GM19395 (cell line): Measurements from ENCODE around the gene YIPF3.

ENCODE experiments used
- ATAC-seq: cut with Tn5 transposase; IDR thresholded peaks from one replicate; pipeline ENCODE4 v1.9.1; 2021; ENCODE audit warnings: mild to moderate bottlenecking, moderate library complexity; ENCODE audit not compliant: unreplicated experiment

YIPF3 gene

DNA sequence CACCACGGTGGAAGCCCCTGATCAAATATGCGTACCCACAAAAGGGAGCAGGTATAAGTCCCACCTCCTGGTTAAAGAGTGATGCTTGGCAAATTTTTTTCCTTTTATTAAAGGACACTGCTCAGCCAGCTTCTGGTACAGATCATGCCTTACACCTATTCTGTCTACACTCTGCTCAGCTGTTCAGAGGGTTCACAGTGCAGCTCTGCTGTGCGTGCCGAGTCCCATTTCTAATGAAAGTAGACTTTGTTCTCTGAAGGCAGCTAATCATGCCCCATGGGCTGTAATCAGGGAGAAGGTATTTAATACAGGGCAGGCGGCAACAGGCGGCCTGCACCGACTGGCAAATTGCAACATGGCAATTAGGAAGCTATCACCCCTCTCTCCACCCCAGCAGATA lies 22.9 kb downstream of the YIPF3 start:
- ATAC-seq = no peak

DNA sequence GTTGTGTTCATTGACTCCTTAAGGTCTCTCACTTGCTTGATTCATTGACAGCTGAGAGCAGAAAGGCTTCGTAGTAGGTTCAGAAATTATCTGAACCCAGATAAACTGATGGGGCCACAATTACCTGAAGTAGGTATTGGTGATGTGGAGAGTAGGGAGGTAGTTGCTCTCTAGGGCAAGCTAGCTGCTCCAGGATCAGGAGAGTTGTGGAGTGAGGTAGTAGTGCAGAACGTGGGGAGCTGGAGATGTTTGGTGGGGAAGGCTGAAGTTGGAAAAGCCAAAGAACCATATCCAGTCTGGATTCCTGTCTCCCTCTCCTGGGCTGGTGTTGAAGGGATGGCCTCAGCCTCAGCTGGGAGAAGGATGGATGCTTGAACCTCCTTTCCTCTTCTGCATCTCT lies 23.5 kb downstream of the YIPF3 start:
- ATAC-seq = no peak

DNA sequence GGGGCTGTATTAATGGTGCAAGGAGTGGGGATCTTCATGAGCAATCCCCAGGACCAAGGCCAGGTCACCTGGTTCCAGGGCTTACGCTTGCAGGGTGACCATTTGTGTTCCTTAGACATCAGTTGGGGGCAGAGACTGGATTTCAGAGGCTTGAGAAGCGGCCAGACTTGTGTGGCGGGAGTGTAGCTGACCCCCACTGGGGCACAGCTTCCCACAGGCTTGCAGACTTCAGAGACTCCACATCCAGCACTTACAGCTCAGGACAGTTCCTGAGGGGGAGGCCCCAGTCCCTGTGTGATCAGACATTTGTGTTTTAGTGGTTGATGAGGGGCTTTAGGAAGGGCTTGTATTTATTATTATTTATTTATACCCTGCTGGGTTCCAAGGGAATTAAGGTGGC lies 24.1 kb downstream of the YIPF3 start:
- ATAC-seq = no peak

DNA sequence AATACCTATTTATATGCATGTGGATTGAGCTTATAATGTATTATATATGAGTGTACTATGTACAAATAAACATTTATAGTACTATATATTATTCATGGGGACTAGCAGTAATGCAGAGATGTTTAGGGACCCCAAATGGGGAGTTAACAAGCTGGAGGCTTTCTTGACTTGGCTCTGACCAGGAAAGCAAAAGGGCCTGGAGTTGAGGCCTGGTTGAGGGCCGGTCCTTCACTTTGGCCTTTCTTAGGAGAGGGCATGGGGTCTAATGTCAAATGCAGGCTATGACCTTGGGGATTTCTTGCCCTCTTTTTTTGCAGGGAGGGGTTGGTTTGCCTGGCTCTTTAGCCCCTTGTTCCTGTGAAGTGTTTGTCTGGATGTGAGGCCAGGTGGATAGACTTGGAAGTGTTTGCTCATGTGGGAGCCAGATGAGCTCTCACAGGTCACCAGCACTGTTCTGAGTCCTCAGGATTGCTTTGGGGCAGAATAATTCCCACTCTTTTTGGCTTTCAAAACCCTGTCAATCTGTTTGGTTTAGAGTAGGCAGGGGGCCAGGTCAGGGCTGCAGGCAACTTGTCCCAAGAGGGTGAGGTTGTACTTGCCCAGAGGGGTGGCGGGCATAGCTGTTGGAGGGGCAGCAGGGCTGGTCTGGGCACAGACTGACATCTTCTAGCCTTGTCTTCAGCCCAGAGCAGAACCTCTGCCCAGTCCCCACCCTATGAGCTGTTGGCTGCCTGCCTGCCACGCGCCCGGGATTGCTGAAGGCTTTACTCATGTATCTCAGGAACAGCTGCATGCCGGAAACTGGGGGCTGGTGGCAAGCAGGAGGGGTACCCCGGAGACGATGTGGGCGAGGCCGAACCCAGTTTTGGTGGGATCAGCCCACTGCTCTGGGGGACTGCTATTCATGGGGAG lies 24.7 kb downstream of the YIPF3 start:
- ATAC-seq = no peak

DNA sequence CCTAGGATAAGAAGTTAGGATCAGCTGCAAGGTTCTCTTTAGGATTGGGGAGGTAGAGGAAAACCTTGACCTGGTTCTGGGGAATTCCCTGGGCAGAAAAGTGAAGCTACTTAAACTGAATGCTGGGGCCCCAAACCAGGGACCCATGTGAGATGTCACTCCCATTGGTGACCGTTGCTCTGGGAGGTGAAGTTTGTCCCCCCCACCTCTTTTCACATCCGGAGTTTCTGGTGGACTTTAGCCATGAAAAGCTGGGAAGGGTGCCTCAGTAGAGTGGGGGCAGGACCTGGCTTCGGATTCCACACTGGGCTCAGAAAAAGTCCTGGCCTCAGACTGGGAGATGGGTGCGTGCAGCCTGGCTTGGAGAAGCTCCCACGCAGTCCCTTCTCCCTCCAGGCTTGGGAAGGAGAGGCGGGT lies 26.2 kb downstream of the YIPF3 start:
- ATAC-seq = no peak

DNA sequence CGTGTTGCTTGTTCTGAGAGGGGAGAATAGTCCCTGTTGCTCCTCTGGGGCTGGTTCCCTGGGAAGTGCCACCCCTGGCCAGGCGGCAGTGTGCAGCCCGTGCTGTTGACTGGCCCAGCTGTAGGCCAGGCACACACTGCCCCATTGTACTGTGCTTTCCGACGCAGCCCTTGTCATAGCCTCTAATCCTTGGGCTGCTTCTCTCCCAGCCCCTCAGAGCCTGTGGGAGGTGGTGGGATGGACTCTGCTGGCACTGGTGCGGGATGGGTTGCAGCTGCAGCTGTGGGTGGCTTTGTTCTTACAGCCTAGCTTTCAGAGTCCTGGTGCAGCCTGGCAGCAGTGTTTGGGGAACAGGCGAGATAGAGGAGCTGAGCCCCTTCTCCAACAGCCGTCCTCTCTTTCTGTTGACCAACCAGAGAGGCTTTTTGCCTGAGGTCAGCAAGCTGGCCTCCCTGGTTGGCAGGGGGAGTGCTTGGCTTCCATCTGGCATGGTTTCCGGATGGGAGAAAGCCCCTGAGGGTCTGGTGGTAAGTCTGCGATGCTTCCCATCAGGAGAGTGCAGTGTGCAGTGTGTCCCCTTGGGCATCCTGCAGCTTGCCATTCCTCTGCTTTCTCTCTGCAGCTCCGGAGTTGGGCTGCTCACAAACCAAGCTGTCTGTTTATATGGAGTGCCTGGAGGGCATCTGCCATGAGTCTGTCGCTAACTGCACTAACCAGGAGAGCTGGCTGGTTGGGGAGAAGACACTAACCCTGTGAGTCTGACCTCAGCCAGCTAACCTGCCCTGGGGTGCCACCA lies 27.3 kb downstream of the YIPF3 start:
- ATAC-seq = no peak

DNA sequence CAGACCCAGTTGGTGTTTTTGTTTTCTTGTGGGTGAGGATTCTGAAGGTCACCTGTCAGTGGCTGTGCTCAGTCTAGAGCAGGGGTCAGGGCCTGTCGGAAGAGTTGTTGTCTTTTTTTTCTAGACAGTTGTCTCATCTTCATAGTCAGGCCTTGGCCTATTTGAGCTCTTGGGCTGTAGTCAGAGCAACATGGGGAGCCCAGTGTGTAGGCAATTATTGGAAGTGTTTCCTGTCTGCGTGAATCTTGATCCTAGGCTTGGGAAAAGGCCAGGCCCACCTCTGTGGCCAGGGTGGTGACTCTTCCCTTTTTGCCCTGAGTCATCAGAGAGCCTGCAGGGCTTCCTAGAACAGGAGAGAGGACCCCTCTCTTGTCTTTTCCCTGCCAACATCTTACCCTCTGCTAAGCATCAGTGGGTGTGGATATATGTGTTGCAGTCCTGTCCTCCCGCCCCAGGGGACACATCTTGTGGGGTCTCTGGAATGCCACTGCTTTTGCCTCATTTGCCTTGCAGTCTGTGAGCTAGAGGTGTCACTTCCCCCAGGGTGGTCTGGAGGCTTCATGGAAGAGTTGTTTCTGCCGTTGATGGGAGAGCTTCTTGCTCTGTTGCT lies 28.0 kb downstream of the YIPF3 start:
- no peak for ATAC-seq

DNA sequence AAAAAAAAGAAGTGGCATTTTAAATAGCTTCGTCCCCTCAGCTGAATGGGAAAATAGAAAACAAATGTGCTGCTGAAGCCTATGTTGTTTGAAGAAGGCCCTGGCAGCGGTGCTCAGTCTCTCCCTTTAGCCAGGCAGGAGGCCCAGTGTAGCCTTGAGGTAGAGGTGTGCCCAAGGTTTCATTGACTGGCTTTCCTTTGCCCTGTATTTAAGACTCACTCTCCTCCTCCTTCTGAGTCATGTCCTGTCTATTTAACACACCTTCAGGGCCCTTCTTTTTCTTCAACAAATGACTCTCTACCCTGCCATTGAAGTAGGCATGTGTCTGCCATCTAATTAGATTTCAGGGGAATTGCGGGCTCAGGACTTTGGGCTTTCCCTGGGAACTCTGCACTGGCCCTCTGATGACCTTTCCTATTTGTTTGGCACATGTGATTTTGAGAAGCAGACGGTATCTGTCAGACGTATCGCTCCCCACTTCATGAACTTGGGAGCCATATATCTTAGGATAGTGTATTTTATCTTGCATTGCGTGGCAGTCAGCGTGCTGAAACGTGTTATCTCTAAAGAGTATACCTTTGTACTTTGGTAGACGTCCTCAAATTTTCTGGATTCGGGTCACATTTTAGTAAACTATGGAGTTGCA lies 35.0 kb downstream of the YIPF3 start:
- ATAC-seq = no peak

DNA sequence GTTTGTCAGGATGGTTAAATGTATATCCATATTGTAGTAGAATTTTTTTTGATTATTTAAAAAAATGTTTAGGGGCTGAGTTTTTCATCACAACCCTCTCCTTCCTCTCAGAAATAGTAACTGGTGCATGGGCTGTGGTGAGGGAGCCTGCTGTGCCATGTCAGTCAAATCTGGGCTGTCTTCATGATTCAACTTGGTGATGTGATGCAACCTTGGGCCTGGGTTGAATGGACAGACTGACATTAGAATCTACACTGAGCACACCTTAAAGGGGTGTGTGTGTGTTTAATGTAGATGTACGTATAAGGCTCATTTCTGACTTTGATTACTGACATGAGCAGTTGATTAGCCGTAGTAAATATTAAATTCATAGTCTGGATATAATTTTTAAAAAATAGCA lies 35.7 kb downstream of the YIPF3 start:
- ATAC-seq = no peak

DNA sequence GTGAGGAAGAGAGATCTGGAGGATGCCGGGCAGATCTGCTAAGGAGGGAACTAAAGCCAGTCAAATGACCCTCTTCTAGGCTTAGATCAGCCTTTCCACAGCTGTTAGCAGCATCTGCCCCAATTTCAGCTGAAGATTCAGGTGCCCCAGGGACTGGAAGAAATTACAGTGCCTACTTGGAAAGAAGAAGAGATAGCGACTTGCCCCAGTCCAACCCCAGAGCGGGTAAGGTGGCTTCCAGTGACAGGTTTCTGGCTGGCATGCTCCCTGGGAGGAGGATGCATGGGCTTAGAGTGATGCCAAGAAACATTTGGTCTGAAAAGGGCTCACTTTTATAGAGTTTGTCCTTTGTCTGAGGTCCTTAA lies 38.7 kb downstream of the YIPF3 start:
- ATAC-seq = no peak

DNA sequence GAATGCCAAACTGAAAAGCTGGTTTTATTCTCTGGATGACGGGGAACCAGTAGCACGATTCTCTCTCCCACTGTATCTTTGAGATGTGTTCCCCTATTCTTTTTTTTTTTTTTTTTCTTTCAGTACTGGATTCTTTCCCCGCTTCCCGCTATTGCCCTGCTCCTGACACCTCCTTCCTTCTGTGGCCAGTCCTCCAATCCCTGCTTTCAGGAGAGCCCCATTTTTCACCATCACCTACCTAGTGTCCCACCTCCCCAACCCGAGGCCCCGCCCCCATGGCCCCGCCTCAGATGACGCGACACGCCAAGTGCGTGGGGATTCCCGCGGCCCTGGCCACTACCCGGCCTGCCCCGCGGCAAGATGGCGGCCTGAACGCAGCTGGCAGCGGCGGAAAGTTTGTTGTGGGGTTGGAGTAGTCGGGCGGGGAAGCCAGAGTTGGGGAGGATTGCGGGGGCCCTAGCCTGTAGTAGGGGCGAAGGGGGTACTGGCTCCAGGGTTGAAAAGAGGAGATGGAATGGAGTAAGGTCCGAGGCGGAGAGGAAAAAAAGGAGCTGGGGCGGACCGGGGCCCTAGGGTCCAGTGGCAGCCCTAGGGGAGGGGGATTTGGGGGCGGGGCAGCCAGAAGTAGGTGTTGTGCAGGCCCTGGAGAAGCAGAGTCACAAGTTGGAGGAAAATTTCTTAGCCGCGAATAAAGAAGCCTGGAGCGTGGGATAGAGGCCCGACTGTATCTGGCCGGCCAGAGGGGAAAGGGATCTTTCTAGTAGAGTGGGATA lies 39.3 kb downstream of the YIPF3 start, which contains the start of gene TJAP1:
TSS of gene TJAP1 (plus strand) at position 336 of the 773 bp plus-strand sequence. CDS start 21,432 bp downstream, outside the sequence.
- peak; percentile 93 for ATAC-seq

DNA sequence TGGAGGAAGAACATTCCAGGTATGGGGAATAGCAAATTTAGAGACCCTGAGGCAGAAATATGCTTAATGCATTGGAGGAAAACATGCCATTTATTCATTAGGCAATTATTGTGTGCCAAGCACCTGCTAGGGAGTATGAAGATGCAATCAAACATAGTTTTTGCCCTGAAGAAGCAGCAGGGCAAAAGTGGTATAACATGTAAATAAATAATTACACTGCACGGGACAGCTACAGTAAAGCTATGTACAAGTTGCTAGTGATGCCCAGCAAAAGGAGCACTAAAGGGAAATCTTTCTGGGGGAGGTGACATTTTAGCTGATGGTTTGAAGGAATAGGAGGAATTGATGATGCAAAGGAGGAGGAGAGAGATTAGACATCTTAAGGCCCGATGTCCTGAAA lies 40.0 kb downstream of the YIPF3 start:
- no peak for ATAC-seq

DNA sequence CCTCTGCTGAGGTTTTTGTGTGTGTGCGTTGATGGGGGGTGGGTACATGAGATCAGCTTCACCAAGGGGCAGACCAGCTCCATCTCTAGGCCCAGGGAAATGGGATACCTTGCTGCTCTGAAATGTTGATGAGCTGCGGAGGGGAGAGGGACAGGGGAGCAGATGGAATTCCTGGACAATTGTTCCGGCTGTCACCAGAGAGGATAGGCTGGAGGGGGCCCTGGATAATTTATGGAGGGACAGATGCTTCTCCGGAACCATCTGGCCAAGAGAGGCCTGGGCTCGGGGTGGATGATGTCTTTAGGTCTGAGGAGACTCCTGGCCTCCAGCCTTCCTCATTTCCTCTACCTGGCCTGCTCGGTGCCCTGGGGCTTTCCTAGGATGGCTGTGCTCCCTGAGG lies 41.2 kb downstream of the YIPF3 start:
- no peak for ATAC-seq

DNA sequence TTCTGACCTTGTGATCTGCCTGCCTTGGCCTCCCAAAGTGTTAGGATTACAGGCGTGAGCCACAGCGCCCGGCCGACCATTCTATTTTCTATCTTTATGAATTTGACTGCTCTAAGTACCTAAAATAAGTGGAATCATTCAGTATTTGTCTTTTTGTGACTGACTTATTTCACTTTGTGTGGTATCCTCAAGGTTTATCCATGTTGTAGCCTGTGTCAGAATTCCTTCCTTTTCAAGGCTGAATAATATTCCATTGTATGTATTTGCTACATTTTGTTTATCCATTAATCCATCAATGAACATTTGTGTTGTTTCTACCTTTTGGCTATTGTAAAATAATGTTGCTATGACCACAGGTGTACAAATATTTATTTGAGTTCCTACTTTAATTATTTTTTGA lies 44.2 kb downstream of the YIPF3 start:
- ATAC-seq = no peak

DNA sequence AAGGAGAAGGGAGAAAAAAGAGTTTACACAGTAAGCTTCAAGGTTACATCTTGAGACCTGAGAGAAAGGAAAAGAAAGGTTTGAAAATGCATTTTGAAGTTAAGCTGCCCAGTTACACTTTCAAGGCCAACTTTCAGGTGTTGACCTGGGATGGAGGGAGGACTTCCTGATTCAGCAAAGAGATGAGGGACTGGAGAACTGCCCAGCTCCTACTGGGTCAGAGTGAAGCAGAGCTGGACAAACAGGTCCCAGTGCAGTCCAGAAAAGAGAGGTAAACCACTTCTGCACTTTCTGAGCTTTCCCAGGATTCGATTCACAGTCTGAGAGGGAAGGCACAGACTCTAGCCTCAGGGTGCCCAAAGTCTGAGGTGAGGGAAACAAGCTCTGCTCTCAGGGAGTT lies 45.3 kb downstream of the YIPF3 start:
- no peak for ATAC-seq

DNA sequence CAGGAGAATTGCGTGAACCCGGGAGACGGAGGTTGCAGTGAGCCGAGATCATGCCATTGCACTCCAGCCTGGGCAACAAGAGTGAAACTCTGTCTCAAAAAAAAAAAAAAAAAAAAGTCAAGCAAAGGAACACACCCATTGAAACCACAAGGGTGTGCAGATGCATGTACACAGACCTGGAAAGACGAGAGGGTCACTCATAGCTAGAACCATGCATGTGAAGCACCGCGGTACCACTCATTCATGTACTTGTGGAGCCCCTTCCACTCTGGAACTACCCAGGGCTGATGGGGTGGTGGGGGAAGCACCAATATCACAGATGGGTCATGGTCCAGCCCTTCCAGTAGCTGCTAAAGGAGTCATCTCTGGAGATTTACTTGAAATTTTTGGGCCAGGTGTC lies 46.8 kb downstream of the YIPF3 start:
- no peak for ATAC-seq

DNA sequence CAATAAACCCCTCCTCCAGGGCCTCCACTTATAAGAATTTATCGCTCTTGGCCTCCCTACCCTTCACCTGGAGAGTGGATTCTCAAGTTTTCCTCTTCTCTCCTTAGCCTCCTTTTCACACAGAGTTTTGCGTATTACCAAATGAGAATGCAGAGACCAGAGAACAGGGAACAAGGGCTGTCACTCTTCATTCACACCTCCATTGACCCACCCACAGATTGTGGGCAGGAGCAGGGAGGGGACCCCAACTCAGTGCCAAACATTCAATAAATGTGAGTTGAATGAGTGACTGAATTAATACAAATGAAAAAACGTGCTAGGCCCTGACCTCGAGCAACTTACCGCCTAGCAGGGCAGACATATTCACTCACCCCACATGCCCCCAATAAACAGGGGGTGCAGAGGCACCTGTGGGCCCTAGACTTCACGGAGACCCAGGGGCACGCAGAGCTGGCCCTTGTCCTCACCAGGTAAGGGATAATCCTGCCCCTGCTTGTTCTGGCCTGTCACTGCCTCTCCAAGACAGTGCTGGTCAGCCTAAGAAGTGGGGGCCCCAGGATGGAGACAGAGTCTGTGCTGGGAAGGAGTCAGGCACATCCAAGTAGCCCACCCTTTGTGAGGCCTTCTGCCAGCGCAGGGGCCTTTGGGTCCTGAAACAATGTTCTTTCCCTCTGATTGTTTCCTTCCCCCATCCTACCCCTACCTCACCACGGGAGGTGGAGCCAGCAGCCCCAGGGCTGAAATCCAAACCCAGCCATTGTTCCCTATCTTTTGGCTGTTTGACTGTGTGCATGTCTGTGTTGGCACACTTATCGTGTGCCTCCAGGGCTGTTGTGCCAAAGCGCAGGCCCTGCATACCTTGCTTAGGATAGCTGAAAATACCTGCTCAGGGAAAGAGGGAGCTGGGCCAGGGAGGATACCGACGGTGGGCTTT lies 47.7 kb downstream of the YIPF3 start:
- ATAC-seq = no peak

DNA sequence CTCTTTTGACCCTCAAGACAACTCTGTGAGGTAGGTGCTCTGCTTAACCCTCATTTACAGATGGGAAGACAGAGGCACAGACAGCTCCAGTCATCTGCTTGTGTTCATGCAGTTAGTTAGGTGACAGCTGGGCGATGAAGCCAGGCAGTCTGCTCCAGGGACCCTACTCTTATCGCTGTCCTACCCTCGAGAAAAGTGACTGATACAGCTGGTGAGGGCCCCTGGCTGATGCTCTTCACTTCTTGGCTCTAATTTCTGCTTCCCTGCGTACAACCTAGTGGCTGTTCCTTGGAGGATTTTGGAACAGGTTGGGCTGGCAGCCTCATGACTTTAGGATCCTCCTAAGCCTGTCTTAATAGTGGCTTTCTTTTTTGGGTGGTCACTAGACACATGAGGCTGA lies 48.5 kb downstream of the YIPF3 start:
- no peak for ATAC-seq

DNA sequence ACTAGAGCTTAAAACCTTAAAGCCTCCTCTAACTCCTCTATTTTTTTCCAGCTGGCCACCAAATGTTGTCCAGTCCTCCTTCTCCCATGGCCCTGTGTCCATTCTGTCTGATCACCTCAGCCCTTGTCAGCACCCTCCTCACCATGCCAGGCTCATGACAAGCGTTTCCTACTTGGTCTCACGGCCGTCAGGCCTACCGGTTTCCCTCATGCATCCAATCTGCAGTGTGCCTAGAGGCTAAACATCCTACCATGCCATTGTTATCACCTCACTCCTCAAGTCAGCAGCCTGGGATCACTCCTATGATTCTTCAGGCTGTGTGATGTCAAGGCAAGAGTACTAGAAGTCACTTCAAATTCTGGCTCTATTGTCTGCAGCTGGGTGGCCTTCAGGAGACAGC lies 49.0 kb downstream of the YIPF3 start:
- ATAC-seq = no peak
